T-helper 1 cell treated with Interleukin-12 subunit alpha and Interleukin-12 subunit beta and Interleukin-4 antibody, amounts not matched to agents 30 ng/mL and 1 ng/mL, for 36 hours (primary cell): ENCODE results near the gene HPCAL1. TPM values are rescaled to one million over a fixed set of nuclear protein-coding genes. Genes with fewer than 3 reads are reported as not detected.

Experiments
- intact Hi-C: fragments of 100-400 bp; cut with micrococcal nuclease; formaldehyde crosslinking; loops from one replicate; pipeline ENCODE4 v1.15.1; 2024
- total RNA-seq: library from RNA; stranded (reverse); gene quantifications from 2 replicates; pipeline ENCODE4 v1.2.3, GENCODE V29; 2022

HPCAL1 gene
- total RNA-seq, 1 donor from 2014 or later: 47.5 TPM

GRCh38 chr2:10332402-10333246 is 29.9 kb downstream of the HPCAL1 start:
- intact Hi-C loops: loop anchor here (1.0 to 10.0 kb wide), 3 partner anchors 50 to 208 kb away; partner anchors contain the start of genes ODC1 and RRM2

- intact Hi-C loops: loop anchor here (5.0 to 10.0 kb wide), 2 partner anchors 114 to 208 kb away; partner anchors contain the start of genes ODC1 and RRM2
Measured at GRCh38 chr2:10333247-10333613, 30.5 kb downstream of the HPCAL1 start.

GRCh38 chr2:10333966-10334365 is 31.3 kb downstream of the HPCAL1 start:
- intact Hi-C loops: loop anchor here (5.0 to 10.0 kb wide), 2 partner anchors 113 to 209 kb away; partner anchors contain the start of genes ODC1 and RRM2

- intact Hi-C loops: loop anchor here (10.0 kb wide), 1 partner anchor 210 kb away; the partner anchor contains the start of gene RRM2
Measured at GRCh38 chr2:10335046-10335840, 32.5 kb downstream of the HPCAL1 start.

- intact Hi-C loops: loop anchor here (10.0 kb wide), 1 partner anchor 211 kb away; the partner anchor contains the start of gene RRM2
Measured at GRCh38 chr2:10336283-10336682, 33.6 kb downstream of the HPCAL1 start.

GRCh38 chr2:10337449-10338269 is 35.0 kb downstream of the HPCAL1 start:
- intact Hi-C loops: loop anchor here (10.0 kb wide), 1 partner anchor 213 kb away; the partner anchor contains the start of gene RRM2

- intact Hi-C loops: loop anchor here (10.0 kb wide), 1 partner anchor 214 kb away; the partner anchor contains the start of gene RRM2
Measured at GRCh38 chr2:10338270-10339188, 35.8 kb downstream of the HPCAL1 start.

GRCh38 chr2:10339647-10340592 is 37.2 kb downstream of the HPCAL1 start:
- intact Hi-C loops: loop anchor here (10.0 kb wide), 1 partner anchor 215 kb away; the partner anchor contains the start of gene RRM2

- intact Hi-C loops: no loop called here
Measured at GRCh38 chr2:10340593-10340975, 37.9 kb downstream of the HPCAL1 start.

- intact Hi-C loops: no loop called here
Measured at GRCh38 chr2:10341193-10341592, 38.5 kb downstream of the HPCAL1 start.

- intact Hi-C loops: no loop called here
Measured at GRCh38 chr2:10342245-10342951, 39.7 kb downstream of the HPCAL1 start.

- intact Hi-C loops: no loop called here
Measured at GRCh38 chr2:10343191-10343590, 40.5 kb downstream of the HPCAL1 start.

- intact Hi-C loops: no loop called here
Measured at GRCh38 chr2:10343658-10344057, 41.0 kb downstream of the HPCAL1 start.

- intact Hi-C loops: no loop called here
Measured at GRCh38 chr2:10344105-10345066, 41.7 kb downstream of the HPCAL1 start.

- intact Hi-C loops: no loop called here
Measured at GRCh38 chr2:10345126-10345525, 42.4 kb downstream of the HPCAL1 start.

- intact Hi-C loops: no loop called here
Measured at GRCh38 chr2:10345813-10346212, 43.1 kb downstream of the HPCAL1 start.
